Raji (cell line): ENCODE data around the gene CMSS1.

Experiments used
- POLR2A ChIP-seq: IDR thresholded peaks from 2 replicates; pipeline ENCODE4 v1.6.1; 2011; ENCODE audit warnings: low read depth, low read length, control low read depth; ENCODE audit not compliant: insufficient read depth

CMSS1 gene

GRCh38 chr3:100227511-100227921, 409.9 kb downstream of the CMSS1 start:
- no peak for TF ChIP-seq POLR2A

- no peak for TF ChIP-seq POLR2A
Observed at GRCh38 chr3:100228247-100228646, 410.6 kb downstream of the CMSS1 start.

DNA sequence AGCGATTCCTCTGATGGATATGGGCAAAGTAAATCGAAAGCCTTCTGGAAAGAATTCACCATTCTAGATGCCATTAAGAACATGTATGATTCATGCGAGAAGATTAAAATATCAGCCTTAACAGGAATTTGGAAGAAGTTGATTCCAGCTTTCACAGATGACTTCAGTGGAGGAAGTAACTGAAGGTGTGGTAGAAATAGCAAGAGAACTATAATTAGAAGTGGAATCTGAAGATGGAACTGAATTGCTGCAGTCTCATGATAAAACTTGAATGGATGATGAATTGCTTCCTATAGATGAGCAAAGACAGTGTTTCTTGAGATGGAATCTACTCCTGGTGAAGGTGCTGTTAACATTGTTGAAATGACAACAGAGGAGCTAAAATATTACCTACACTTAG, 413.0 kb downstream of the CMSS1 start:
- no peak for TF ChIP-seq POLR2A
